HCT116 (cell line): ENCODE measurements around the gene MSMP.

Experiments used
- CTCF ChIP-seq, 3 experiments: fragments of 200-600 bp in 1 of 3; sonication (generic) in 1 of 3; IDR thresholded peaks in 2 of 3; conservative IDR thresholded peaks in 1 of 3; 2 replicates each; pipeline ENCODE4 v1.5.1; 2012 to 2017; ENCODE audit warnings: low read depth in 2 of 3, low read length in 2 of 3, antibody characterized with exemption in 1 of 3, borderline replicate concordance in 1 of 3, control low read depth in 1 of 3, mild to moderate bottlenecking in 1 of 3, mixed read lengths in 1 of 3, mixed run types in 1 of 3, moderate library complexity in 1 of 3; ENCODE audit not compliant: insufficient read depth in 1 of 3
- EZH2 ChIP-seq: fragments of 200-600 bp; sonication (generic); IDR thresholded peaks from 2 replicates; pipeline ENCODE4 v1.6.1; 2017; ENCODE audit warnings: antibody characterized with exemption, mixed run types
- FOSL1 ChIP-seq: IDR thresholded peaks from 2 replicates; pipeline ENCODE4 v1.6.1; 2012; ENCODE audit warnings: low read depth
- POLR2A ChIP-seq: IDR thresholded peaks from 2 replicates; pipeline ENCODE4 v1.7.0; 2011; ENCODE audit warnings: borderline replicate concordance; ENCODE audit not compliant: insufficient read depth, insufficient read length; ENCODE audit errors: extremely low read depth
- REST ChIP-seq: IDR thresholded peaks from 2 replicates; pipeline ENCODE4 v1.6.1; 2012; ENCODE audit warnings: low read depth
- SIN3A ChIP-seq: IDR thresholded peaks from 2 replicates; pipeline ENCODE4 v1.6.1; 2012; ENCODE audit warnings: low read depth
- TF ChIP-seq, protein P1 (sequence below): IDR thresholded peaks from 2 replicates; pipeline ENCODE4 v1.6.1; 2012

DNA sequence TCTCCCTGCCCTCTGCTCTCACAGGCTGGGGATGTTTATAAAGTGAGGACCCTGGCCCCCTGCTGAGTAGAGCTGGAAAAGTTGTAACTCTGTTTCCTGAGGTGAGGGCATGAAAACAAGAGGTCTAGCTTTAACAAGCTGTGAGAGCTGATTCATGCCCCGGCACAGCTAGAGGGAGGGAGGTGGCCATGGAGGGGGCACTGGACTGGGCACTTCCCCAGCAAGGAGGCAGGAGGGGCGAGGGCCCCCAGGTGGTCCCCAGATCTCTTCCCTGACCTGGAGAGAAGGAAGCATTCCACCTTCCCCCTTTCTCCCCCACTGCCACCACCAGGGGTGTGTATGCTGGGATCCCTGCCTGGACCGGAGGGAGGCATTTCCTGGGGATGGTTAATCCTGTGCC is at the start of gene MSMP:
- no peak for TF ChIP-seq REST
- TF ChIP-seq CTCF (IDR thresholded peaks at IDR 0.05 in 2 of 3, conservative IDR thresholded peaks at IDR 0.05 in 1 of 3; ENCODE audit: borderline replicate concordance in 1 of 3, insufficient read depth in 1 of 3, low read depth in 2 of 3, low read length in 2 of 3) = no peak
- no peak for TF ChIP-seq SIN3A
- no peak for TF ChIP-seq EZH2
- TF ChIP-seq, protein P1, sequence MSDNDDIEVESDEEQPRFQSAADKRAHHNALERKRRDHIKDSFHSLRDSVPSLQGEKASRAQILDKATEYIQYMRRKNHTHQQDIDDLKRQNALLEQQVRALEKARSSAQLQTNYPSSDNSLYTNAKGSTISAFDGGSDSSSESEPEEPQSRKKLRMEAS = no peak
- TF ChIP-seq FOSL1 = no peak
- TF ChIP-seq POLR2A = no peak
